BJ (cell line): ENCODE measurements around the gene LENG1. TPM values are rescaled to one million over a fixed set of nuclear protein-coding genes. Genes with fewer than 3 reads are reported as not detected.
A peak's percentile ranks its signal among the peaks of the same experiment; 100 is the strongest.
"Not testable (repeated sequence)": the region's sequence is repeated elsewhere in the genome, so short reads cannot be mapped to it uniquely, and the experiment has no call there.

Experiments
- CTCF ChIA-PET: fragments of 350-600 bp; formaldehyde crosslinking; extraction: SDS; loops from one replicate; lab custom pipeline; 2021; ENCODE audit warnings: antibody characterized with exemption, inconsistent platforms; lab: Yijun Ruan, JAX
- POLR2A ChIA-PET: fragments of 300-600 bp; sonication (Branson Sonifier 250); formaldehyde crosslinking; extraction: SDS; loops from one replicate; lab custom pipeline; 2021; ENCODE audit warnings: antibody characterized with exemption; lab: Charles Lee
- DNase-seq: peaks from one replicate; pipeline ENCODE4 v3.0.0-alpha.2; 2011; ENCODE audit warnings: low read depth
- H3K27me3 ChIP-seq: 2 replicates; pipeline ENCODE4 v1.6.0; 2011; ENCODE audit warnings: low read length; ENCODE audit not compliant: control insufficient read depth, insufficient read depth
- H3K36me3 ChIP-seq: 2 replicates; pipeline ENCODE4 v1.5.1; 2011; ENCODE audit warnings: low read length; ENCODE audit not compliant: control insufficient read depth, insufficient read depth
- H3K4me3 ChIP-seq: 2 replicates; pipeline ENCODE4 v1.5.1; 2011; ENCODE audit warnings: low read depth, mild to moderate bottlenecking, control low read depth, low read length
- CTCF ChIP-seq: IDR thresholded peaks from 2 replicates; pipeline ENCODE4 v1.5.1; 2011; ENCODE audit warnings: low read depth, mild to moderate bottlenecking, control low read depth, inconsistent platforms, low read length, moderate library complexity; ENCODE audit not compliant: insufficient read depth
- polyA plus RNA-seq: library from polyadenylated mRNA; depleted of rRNA; stranded (reverse); fragments of >200 nt; gene quantifications from 2 replicates; pipeline ENCODE4 v1.2.3, GENCODE V29; 2011

The LENG1 gene
- polyA plus RNA-seq, 1 experiment: 4.4 TPM

GRCh38 chr19:54201172-54201701 is 41.7 kb upstream of the LENG1 start:
- POLR2A ChIA-PET: interaction anchor here (0.6 to 1.4 kb wide), 5 partner anchors 9 to 333 kb away, joined by 3 to 7 read pairs (median 3); partner anchors contain the start of genes MBOAT7 and TSEN34
- H3K36me3 ChIP-seq: peaks cover 22% of the 10 kb centered on the region
- no peak for DNase-seq
- no peaks in the 10 kb centered on the region for H3K27me3 ChIP-seq
- no peak for TF ChIP-seq CTCF
- peak overlapping the region; percentile 68 for H3K4me3 ChIP-seq
- CTCF ChIA-PET: no interaction called here

GRCh38 chr19:54199401-54199800 is 39.9 kb upstream of the LENG1 start:
- Histone ChIP-seq H3K36me3 (peaks cover 15% of the 10 kb centered on the region), H3K27me3 (no peaks in the 10 kb centered on the region), H3K4me3 (no peak overlapping the region)
- ChIA-PET CTCF (interaction anchor here (1.2 kb wide), 1 partner anchor 10 kb away, joined by 3 read pairs; no protein-coding TSS in a partner anchor), POLR2A (no interaction called here)
- TF ChIP-seq CTCF: no peak
- DNase-seq: no peak

- CTCF ChIA-PET: no interaction called here
- no peaks in the 10 kb centered on the region for H3K27me3 ChIP-seq
- peaks cover 8% of the 10 kb centered on the region; the same call in 1 of the 2 replicates for H3K36me3 ChIP-seq
- POLR2A ChIA-PET: no interaction called here
- H3K4me3 ChIP-seq: no peak overlapping the region
- no peak for TF ChIP-seq CTCF
- no peak for DNase-seq
These were observed 37.6 kb upstream of the LENG1 start for GRCh38 chr19:54197121-54197520.

- no peaks in the 10 kb centered on the region for H3K27me3 ChIP-seq
- POLR2A ChIA-PET: no interaction called here
- H3K4me3 ChIP-seq: no peak overlapping the region
- H3K36me3 ChIP-seq: peaks cover 6% of the 10 kb centered on the region; the same call in 1 of the 2 replicates
- CTCF ChIA-PET: no interaction called here
- TF ChIP-seq CTCF: no peak
- DNase-seq: no peak
These were observed 37.0 kb upstream of the LENG1 start for GRCh38 chr19:54196536-54196935.

GRCh38 chr19:54194463-54194862 is 34.9 kb upstream of the LENG1 start:
- CTCF ChIA-PET, H3K36me3 ChIP-seq, H3K27me3 ChIP-seq, POLR2A ChIA-PET, H3K4me3 ChIP-seq, DNase-seq: not testable (repeated sequence)

- Histone ChIP-seq H3K4me3 (no peak overlapping the region), H3K36me3 (peaks cover 4% of the 10 kb centered on the region; the same call in 1 of the 2 replicates), H3K27me3 (no peaks in the 10 kb centered on the region)
- ChIA-PET POLR2A (no interaction called here), CTCF (interaction anchor here (0.6 kb wide), 1 partner anchor 20 kb away, joined by 3 read pairs; no protein-coding TSS in a partner anchor)
- TF ChIP-seq CTCF: no peak
- DNase-seq: no peak
These were observed 33.5 kb upstream of the LENG1 start for GRCh38 chr19:54193011-54193410.
